T-helper 2 cell treated with Interferon-gamma antibody and Interleukin-4, amounts not matched to agents 5 μg/mL and 100 μg/mL, for 36 hours (primary cell): ENCODE results near the gene TMEM94.
A peak's percentile ranks its signal among the peaks of the same experiment; 100 is the strongest.
"Not testable (repeated sequence)": the region's sequence is repeated elsewhere in the genome, so short reads cannot be mapped to it uniquely, and the experiment has no call there.

ENCODE experiments used
- DNase-seq: peaks from one replicate; pipeline ENCODE4 v3.0.0; 2021; ENCODE audit warnings: low spot score
- H3K27ac Mint-ChIP-seq: one replicate; pipeline ENCODE4 v1.8.0; 2021; ENCODE audit warnings: mild to moderate bottlenecking, mixed read lengths
- H3K27me3 Mint-ChIP-seq: one replicate; pipeline ENCODE4 v1.8.0; 2021; ENCODE audit warnings: low read depth, mixed read lengths
- H3K36me3 Mint-ChIP-seq: one replicate; pipeline ENCODE4 v1.8.0; 2021; ENCODE audit warnings: low read depth, mixed read lengths
- H3K4me1 Mint-ChIP-seq: one replicate; pipeline ENCODE4 v1.8.0; 2021; ENCODE audit warnings: low read depth, mixed read lengths
- H3K4me3 Mint-ChIP-seq: one replicate; pipeline ENCODE4 v1.8.0; 2022; ENCODE audit warnings: mild to moderate bottlenecking, moderate library complexity, mixed read lengths
- H3K9me3 Mint-ChIP-seq: one replicate; pipeline ENCODE4 v1.8.0; 2021; ENCODE audit warnings: mixed read lengths

TMEM94 gene

GRCh38 chr17:75476752-75477489, 20.5 kb downstream of the TMEM94 start:
- Mint-ChIP-seq H3K9me3 (no peaks in the 10 kb centered on the region), H3K4me1 (no peaks in the 10 kb centered on the region), H3K4me3 (no peak overlapping the region), H3K36me3 (peaks cover 11% of the 10 kb centered on the region), H3K27ac (no peak overlapping the region), H3K27me3 (no peaks in the 10 kb centered on the region)
- DNase-seq, result no peak

GRCh38 chr17:75477490-75477862, 21.0 kb downstream of the TMEM94 start:
- not testable (repeated sequence) for H3K27me3 Mint-ChIP-seq, H3K9me3 Mint-ChIP-seq, DNase-seq, H3K27ac Mint-ChIP-seq, H3K4me3 Mint-ChIP-seq, H3K4me1 Mint-ChIP-seq
- peaks cover 11% of the 10 kb centered on the region for H3K36me3 Mint-ChIP-seq

- no peaks in the 10 kb centered on the region for H3K9me3 Mint-ChIP-seq
- no peaks in the 10 kb centered on the region for H3K4me1 Mint-ChIP-seq
- H3K36me3 Mint-ChIP-seq, result peaks cover 6% of the 10 kb centered on the region
- DNase-seq, result no peak
- no peaks in the 10 kb centered on the region for H3K27me3 Mint-ChIP-seq
- H3K27ac Mint-ChIP-seq, result no peak overlapping the region
- no peak overlapping the region for H3K4me3 Mint-ChIP-seq
These were observed 22.1 kb downstream of the TMEM94 start for GRCh38 chr17:75478508-75478907.

GRCh38 chr17:75480281-75480680, 23.8 kb downstream of the TMEM94 start:
- DNase-seq, result no peak

GRCh38 chr17:75481194-75482068, 25.0 kb downstream of the TMEM94 start:
- no peak overlapping the region for H3K4me3 Mint-ChIP-seq
- DNase-seq, result no peak
- no peak overlapping the region for H3K27ac Mint-ChIP-seq
- peaks cover 4% of the 10 kb centered on the region for H3K4me1 Mint-ChIP-seq
- no peaks in the 10 kb centered on the region for H3K9me3 Mint-ChIP-seq
- H3K36me3 Mint-ChIP-seq, result peaks cover 9% of the 10 kb centered on the region
- H3K27me3 Mint-ChIP-seq, result no peaks in the 10 kb centered on the region

More at GRCh38 chr17:75480281-75480680, 23.8 kb downstream of the TMEM94 start:
- no peaks in the 10 kb centered on the region for H3K27me3 Mint-ChIP-seq
- H3K27ac Mint-ChIP-seq, result no peak overlapping the region
- H3K4me3 Mint-ChIP-seq, result no peak overlapping the region
- peaks cover 9% of the 10 kb centered on the region for H3K36me3 Mint-ChIP-seq
- H3K4me1 Mint-ChIP-seq, result peaks cover 2% of the 10 kb centered on the region
- H3K9me3 Mint-ChIP-seq, result no peaks in the 10 kb centered on the region

GRCh38 chr17:75482098-75482942, 25.9 kb downstream of the TMEM94 start:
- H3K4me1 Mint-ChIP-seq, result peaks cover 9% of the 10 kb centered on the region
- H3K27ac Mint-ChIP-seq, result no peak overlapping the region

GRCh38 chr17:75485688-75486087, 29.3 kb downstream of the TMEM94 start:
- Mint-ChIP-seq H3K27ac (no peak overlapping the region), H3K27me3 (no peaks in the 10 kb centered on the region), H3K4me3 (no peak overlapping the region), H3K36me3 (peaks cover 12% of the 10 kb centered on the region), H3K4me1 (peaks cover 15% of the 10 kb centered on the region), H3K9me3 (no peaks in the 10 kb centered on the region)
- no peak for DNase-seq

More at GRCh38 chr17:75482098-75482942, 25.9 kb downstream of the TMEM94 start:
- H3K4me3 Mint-ChIP-seq, result no peak overlapping the region
- no peak for DNase-seq
- H3K27me3 Mint-ChIP-seq, result no peaks in the 10 kb centered on the region
- H3K36me3 Mint-ChIP-seq, result peaks cover 9% of the 10 kb centered on the region
- H3K9me3 Mint-ChIP-seq, result no peaks in the 10 kb centered on the region

- peak overlapping the region; percentile 64 for H3K27ac Mint-ChIP-seq
- no peaks in the 10 kb centered on the region for H3K27me3 Mint-ChIP-seq
- H3K9me3 Mint-ChIP-seq, result no peaks in the 10 kb centered on the region
- DNase-seq, result no peak
- peaks cover 10% of the 10 kb centered on the region for H3K36me3 Mint-ChIP-seq
- H3K4me3 Mint-ChIP-seq, result no peak overlapping the region
- H3K4me1 Mint-ChIP-seq, result peaks cover 15% of the 10 kb centered on the region
These were observed 29.7 kb downstream of the TMEM94 start for GRCh38 chr17:75486151-75486550.

- H3K4me1 Mint-ChIP-seq, result peaks cover 15% of the 10 kb centered on the region
- H3K27ac Mint-ChIP-seq, result peak overlapping the region; percentile 93
- no peaks in the 10 kb centered on the region for H3K27me3 Mint-ChIP-seq
- H3K9me3 Mint-ChIP-seq, result no peaks in the 10 kb centered on the region
- H3K4me3 Mint-ChIP-seq, result peak overlapping the region; percentile 73
- no peak for DNase-seq
- H3K36me3 Mint-ChIP-seq, result peaks cover 10% of the 10 kb centered on the region
These were observed 30.5 kb downstream of the TMEM94 start for GRCh38 chr17:75486951-75487350.

- H3K4me3 Mint-ChIP-seq, result peak overlapping the region; percentile 73
- H3K27ac Mint-ChIP-seq, result peak overlapping the region; percentile 93
- H3K27me3 Mint-ChIP-seq, result no peaks in the 10 kb centered on the region
- H3K4me1 Mint-ChIP-seq, result peaks cover 15% of the 10 kb centered on the region
- peaks cover 11% of the 10 kb centered on the region for H3K36me3 Mint-ChIP-seq
- peak; percentile 22 for DNase-seq
- H3K9me3 Mint-ChIP-seq, result no peaks in the 10 kb centered on the region
These were observed 31.1 kb downstream of the TMEM94 start for GRCh38 chr17:75487351-75488070.

GRCh38 chr17:75488693-75489510, 32.5 kb downstream of the TMEM94 start:
- no peaks in the 10 kb centered on the region for H3K27me3 Mint-ChIP-seq
- no peak for DNase-seq
- H3K4me1 Mint-ChIP-seq, result peaks cover 13% of the 10 kb centered on the region
- H3K9me3 Mint-ChIP-seq, result no peaks in the 10 kb centered on the region
- no peak overlapping the region for H3K4me3 Mint-ChIP-seq
- peak overlapping the region; percentile 41 for H3K27ac Mint-ChIP-seq
- H3K36me3 Mint-ChIP-seq, result peaks cover 15% of the 10 kb centered on the region

GRCh38 chr17:75489511-75489955, 33.1 kb downstream of the TMEM94 start:
- Mint-ChIP-seq H3K4me1 (peaks cover 13% of the 10 kb centered on the region), H3K36me3 (peaks cover 15% of the 10 kb centered on the region), H3K27ac (peak overlapping the region; percentile 31), H3K4me3 (no peak overlapping the region), H3K27me3 (no peaks in the 10 kb centered on the region), H3K9me3 (no peaks in the 10 kb centered on the region)
- DNase-seq, result no peak
